GM12873 (cell line): ENCODE data around the gene CTAGE1.

Experiments
- CTCF ChIP-seq: IDR thresholded peaks from 2 replicates; pipeline ENCODE4 v1.5.1; 2012; ENCODE audit warnings: low read depth, mild to moderate bottlenecking, moderate library complexity, low read length, control low read depth; ENCODE audit not compliant: insufficient read depth; ENCODE audit errors: missing control alignments

The CTAGE1 gene

DNA sequence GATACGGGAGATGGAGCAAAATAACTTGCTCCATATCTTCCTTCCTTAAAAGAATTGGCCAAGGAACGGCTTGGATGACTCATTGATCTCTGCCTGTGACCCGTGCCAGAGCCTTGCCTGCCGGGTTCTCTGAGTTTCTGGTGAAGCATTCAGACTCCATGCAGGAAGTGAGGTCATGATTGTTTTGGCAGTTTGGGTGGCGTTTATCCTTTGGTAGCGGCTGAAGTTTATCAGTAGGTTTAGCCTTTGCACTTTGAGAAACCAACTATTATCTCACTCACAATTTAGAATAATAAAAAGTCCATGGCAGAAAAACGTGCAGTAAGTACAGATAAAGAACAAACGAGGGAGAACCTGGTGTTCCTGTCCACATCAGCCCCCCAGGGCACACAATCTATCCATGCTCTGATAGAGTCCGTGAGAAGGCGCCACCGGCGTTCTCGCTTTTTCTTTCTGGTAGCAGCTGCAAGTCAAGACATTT, 15.0 kb upstream of the CTAGE1 start:
- TF ChIP-seq CTCF: no peak

- no peak for TF ChIP-seq CTCF
These were observed 11.8 kb upstream of the CTAGE1 start for GRCh38 chr18:22429564-22429963.

DNA sequence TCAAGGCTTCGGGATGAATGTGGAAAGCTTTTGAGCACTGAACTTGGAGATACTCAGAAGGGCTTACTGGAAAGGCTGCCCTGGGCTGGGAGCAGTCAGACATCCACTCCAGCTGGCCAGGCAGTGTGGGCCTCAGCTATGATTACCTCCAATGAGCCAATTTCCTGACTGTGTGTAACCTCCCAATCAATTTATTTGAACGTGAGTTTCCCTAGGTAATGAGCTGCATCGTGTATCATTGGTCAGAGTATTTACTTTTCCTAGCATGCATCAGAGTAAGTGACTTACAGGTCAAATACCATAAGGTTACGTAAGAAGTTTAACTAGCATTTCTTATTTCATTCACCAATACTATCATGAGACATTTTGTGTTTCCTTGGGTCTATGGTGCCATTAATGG, 11.0 kb upstream of the CTAGE1 start:
- TF ChIP-seq CTCF: no peak

DNA sequence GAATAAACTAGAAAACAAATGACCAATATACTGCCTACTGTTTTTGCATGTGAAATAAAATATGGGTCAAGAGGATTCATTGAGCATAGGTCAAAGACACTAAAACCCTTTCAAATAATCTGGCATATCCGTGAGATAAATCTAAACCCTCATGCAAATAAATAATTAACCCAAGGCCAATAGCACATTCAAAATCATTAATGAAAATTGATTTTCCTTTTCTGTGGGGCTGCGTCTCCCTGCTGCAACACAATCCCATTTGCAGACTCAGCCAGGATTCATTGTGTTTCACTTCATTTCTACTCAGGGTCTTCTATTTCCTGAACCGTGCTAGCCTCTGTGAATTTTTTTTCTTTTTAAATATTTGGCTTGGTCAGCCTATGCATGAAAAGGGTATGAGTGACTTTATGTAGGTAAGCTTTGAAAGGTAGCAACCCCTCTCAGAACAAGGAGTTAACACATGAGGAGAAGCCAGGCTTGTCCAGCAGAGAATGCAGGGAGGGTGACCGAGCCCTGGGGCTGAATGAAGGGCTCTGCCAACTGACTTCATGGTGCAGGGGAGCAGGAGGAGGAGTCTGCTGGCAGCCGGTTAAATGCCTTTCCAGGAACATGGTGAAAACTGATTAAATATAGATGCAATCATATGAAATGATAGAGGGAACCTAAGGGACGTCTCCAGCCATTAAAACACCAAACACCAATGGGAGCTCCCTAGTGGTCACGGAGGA, 10.3 kb upstream of the CTAGE1 start:
- TF ChIP-seq CTCF: no peak

DNA sequence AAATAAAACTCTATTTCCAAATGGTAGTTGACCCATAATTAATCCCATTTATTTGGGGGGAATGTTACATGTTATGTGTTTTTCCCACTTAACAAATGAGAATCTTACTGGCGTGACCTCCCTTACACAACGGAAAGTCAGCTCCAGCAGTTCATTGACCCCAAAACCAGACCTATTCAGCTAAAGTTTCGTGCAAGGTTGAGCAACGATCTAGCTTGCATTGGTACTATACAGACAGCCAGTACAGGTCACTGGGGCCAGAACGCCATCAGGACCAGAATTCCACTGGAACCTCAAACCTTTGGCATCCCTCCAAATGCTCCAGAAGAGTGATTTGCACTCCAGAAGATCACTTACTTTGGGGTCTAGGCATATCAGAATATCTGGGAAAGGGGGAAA, 6.8 kb upstream of the CTAGE1 start:
- TF ChIP-seq CTCF: no peak

GRCh38 chr18:22423878-22424564, 6.3 kb upstream of the CTAGE1 start:
- TF ChIP-seq CTCF: no peak

DNA sequence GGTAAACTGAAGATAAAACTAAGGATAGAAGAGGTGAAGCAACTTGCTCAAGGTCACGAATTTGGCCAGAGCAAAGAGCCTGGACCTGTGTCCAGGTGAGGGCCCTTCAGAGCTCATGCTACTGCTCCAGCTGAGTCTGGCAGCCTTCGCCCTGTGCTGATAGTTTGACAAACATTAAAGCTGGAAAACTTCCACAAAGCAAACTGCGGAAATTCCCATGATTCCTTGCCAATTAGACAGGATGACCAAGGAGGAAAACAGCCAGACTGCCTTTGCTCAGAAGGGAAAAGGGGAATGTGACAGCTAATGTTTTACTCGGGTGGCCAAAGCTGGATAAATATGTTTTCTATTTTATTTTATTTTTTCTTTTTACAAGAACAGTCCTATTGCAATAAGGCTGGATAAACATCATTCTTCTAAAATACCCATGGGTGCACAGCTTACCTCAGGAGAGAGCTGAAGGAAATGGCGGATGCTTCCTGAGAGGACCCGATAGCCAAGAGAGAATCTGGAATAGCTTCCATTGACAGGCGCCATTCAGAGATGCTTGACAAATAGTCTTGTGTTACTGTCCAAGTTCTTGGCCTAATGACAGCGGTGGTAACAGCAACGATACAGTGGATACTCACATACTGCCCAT, 5.3 kb upstream of the CTAGE1 start:
- no peak for TF ChIP-seq CTCF
